ENCODE results near the gene CDH22. TPM values are rescaled to one million over a fixed set of nuclear protein-coding genes. Genes with fewer than 3 reads are reported as not detected.

Gene CDH22
- total RNA-seq, 1 experiment from 2014 or later, result 0.11 TPM

GRCh38 chr20:46196990-46197389, 111.3 kb downstream of the CDH22 start:
- no peak for DNase-seq (ENCODE audit: low read depth)

GRCh38 chr20:46195264-46196036, 112.8 kb downstream of the CDH22 start:
- no peak for DNase-seq (ENCODE audit: low read depth)

GRCh38 chr20:46194409-46194808, 113.9 kb downstream of the CDH22 start:
- DNase-seq (ENCODE audit: low read depth), result no peak

GRCh38 chr20:46192376-46192944, 115.8 kb downstream of the CDH22 start:
- DNase-seq (ENCODE audit: low read depth), result no peak

GRCh38 chr20:46191611-46192010, 116.7 kb downstream of the CDH22 start:
- no peak for DNase-seq (ENCODE audit: low read depth)

GRCh38 chr20:46191168-46191540, 117.1 kb downstream of the CDH22 start:
- no peak for DNase-seq (ENCODE audit: low read depth)

- DNase-seq (ENCODE audit: low read depth), result no peak
Measured at GRCh38 chr20:46190478-46191167, 117.7 kb downstream of the CDH22 start.

GRCh38 chr20:46188866-46189541, 119.3 kb downstream of the CDH22 start:
- no peak for DNase-seq (ENCODE audit: low read depth)

GRCh38 chr20:46186210-46186609, 122.1 kb downstream of the CDH22 start:
- DNase-seq (ENCODE audit: low read depth), result no peak

GRCh38 chr20:46185353-46185752, 122.9 kb downstream of the CDH22 start:
- DNase-seq (ENCODE audit: low read depth), result no peak

GRCh38 chr20:46183768-46184167, 124.5 kb downstream of the CDH22 start:
- no peak for DNase-seq (ENCODE audit: low read depth)

GRCh38 chr20:46182276-46183200, 125.8 kb downstream of the CDH22 start:
- no peak for DNase-seq (ENCODE audit: low read depth)

- no peak for DNase-seq (ENCODE audit: low read depth)
Measured at GRCh38 chr20:46179862-46180261, 128.4 kb downstream of the CDH22 start.

GRCh38 chr20:46178891-46179290, 129.4 kb downstream of the CDH22 start:
- no peak for DNase-seq (ENCODE audit: low read depth)

GRCh38 chr20:46177768-46178167, 130.5 kb downstream of the CDH22 start:
- DNase-seq (ENCODE audit: low read depth), result no peak

- no peak for DNase-seq (ENCODE audit: low read depth)
Measured at GRCh38 chr20:46176739-46177378, 131.4 kb downstream of the CDH22 start.

- DNase-seq (ENCODE audit: low read depth), result no peak
Measured at GRCh38 chr20:46175127-46175494, 133.2 kb downstream of the CDH22 start.

GRCh38 chr20:46174469-46175126, 133.7 kb downstream of the CDH22 start:
- DNase-seq (ENCODE audit: low read depth), result no peak

GRCh38 chr20:46173652-46174468, 134.4 kb downstream of the CDH22 start:
- no peak for DNase-seq (ENCODE audit: low read depth)

Data from LHCN-M2 (cell line).